ENCODE measurements around the gene SH3BGR.

Gene SH3BGR

DNA sequence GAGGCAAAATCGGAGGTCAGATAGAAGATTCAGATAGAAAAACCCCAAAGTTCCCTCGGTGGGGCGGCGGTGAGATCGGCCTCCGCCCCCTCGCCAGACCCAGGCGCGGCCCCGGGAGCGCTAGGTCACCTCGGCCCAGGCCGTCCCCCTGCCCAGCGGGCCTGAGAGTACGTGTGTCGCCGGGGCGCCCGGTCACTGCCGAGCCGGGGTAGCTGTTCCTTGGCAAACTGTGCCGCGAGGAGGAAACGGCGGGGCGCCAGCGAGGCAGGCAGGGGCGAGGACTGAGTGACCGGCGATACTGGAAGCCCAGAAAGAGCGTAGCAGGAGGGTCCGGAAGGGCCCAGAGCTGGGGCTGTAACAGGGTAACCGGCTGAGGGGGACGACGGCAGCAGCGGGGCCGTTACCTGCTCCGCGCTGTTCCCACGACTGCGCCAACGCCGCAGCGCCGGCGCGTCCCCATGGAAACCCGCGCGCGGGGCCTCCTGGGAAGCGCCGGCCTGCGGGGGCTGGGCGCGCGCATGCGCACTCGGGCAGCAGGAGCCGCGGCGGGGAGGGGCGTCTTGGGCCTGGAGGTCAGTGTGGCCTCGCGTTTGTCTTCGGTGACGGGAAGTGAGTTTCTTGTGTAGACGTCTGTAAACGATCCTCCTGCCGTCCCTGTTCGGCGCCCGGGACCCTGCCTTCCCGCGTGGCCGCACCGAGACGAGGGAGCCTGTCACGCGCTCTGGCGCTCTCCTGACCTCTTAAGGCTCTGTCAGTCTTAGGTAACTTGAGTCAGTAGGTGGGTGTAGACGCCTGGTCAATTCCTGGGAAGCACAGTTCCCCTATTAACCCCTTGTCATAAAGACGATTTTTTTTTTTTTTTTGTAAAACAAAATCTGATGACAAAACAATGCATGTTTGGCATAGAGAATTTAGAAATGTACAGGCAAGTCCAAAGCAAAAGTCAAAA, 6.2 kb upstream of the SH3BGR start, which contains the start of gene LCA5L:
LCA5L (minus strand) TSS at position 458 of the 949 bp plus-strand sequence. CDS start 17,285 bp downstream, outside the sequence.
- H3K27ac Mint-ChIP-seq (ENCODE audit: low read depth): peak within 1 kb of the TSS; percentile 93
- no peaks in the 10 kb centered on the region for H3K9me3 Mint-ChIP-seq
- peaks cover 11% of the 10 kb centered on the region for H3K4me1 Mint-ChIP-seq
- peaks cover 18% of the 10 kb centered on the region for H3K36me3 Mint-ChIP-seq (ENCODE audit: insufficient read depth)
- peak; percentile 90 for ATAC-seq (replicated peaks; ENCODE audit: extremely low read depth, poor library complexity, severe bottlenecking)
- H3K27me3 Mint-ChIP-seq: peaks cover 42% of the 10 kb centered on the region
- DNase-seq (ENCODE audit: low spot score in 2 of 2): peak; percentile 80 to 86
- peak within 1 kb of the TSS; percentile 84 for H3K4me3 Mint-ChIP-seq

DNA sequence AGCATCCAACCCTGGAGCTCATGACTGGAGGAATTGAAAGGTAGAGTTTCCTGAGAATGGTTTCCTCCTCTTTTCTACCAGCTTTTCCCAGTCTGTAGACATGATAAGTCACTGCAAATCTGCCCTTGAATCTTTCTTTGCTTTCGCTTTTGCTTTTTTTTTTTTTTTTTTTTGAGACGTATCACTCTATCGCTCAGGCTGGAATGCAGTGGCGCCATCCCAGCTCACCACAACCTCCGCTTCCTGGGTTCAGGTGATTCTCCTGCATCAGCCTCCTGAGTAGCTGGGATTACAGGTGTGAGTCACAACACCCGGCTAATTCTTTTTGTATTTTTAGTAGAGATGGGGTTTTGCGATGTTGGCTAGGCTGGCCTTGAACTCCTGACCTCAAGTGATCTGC, 4.5 kb upstream of the SH3BGR start:
- Mint-ChIP-seq H3K4me1 (peaks cover 11% of the 10 kb centered on the region), H3K9me3 (no peaks in the 10 kb centered on the region), H3K36me3 (ENCODE audit: insufficient read depth) (peaks cover 18% of the 10 kb centered on the region), H3K27ac (ENCODE audit: low read depth) (no peak overlapping the region), H3K27me3 (peaks cover 45% of the 10 kb centered on the region), H3K4me3 (no peak overlapping the region)
- DNase-seq (ENCODE audit: low spot score in 2 of 2) (no peak), ATAC-seq (replicated peaks; ENCODE audit: extremely low read depth, poor library complexity, severe bottlenecking) (no peak)

DNA sequence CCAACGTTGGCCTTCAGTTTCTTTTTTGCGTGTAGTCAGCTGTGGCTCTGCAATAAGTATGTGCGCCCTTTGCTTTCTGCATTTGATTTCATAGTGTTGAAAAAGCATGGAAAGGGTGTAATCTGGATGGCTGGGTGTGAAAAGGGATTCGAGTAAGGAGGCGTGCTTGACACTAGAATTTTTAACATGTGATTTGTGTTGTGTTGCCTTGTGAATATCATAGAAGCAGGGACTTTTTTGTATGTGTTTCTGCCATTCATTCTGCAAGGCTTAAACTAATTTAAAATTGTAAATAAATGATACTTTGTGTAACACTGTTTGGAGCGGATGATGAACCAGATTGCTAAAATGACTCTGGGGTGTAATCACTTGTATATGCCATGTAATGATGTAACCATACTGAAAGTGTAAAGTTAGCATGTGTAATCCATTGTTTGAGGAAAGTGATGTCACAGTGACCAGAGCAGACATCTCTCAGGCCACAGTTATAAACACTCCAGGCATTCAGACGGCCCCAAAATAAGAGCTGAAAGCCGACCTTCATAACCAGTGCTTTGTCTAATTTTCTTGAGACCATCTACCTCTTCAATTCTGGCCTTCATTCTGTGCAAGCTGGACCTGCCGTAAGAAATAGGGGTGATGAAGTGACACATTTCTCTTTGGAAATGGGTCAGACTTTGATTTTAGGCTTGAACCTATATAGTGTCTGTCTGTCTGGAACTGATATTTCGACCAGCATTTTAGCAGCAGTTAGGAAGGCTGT, 618 bp downstream of the SH3BGR start:
- no peaks in the 10 kb centered on the region for H3K4me1 Mint-ChIP-seq
- no peaks in the 10 kb centered on the region for H3K9me3 Mint-ChIP-seq
- ATAC-seq (replicated peaks; ENCODE audit: extremely low read depth, poor library complexity, severe bottlenecking) (no peak), DNase-seq (ENCODE audit: low spot score in 2 of 2) (no peak)
- H3K27ac Mint-ChIP-seq (ENCODE audit: low read depth): no peak overlapping the region
- H3K27me3 Mint-ChIP-seq: peaks cover 43% of the 10 kb centered on the region
- H3K36me3 Mint-ChIP-seq (ENCODE audit: insufficient read depth): no peaks in the 10 kb centered on the region
- H3K4me3 Mint-ChIP-seq: no peak overlapping the region

DNA sequence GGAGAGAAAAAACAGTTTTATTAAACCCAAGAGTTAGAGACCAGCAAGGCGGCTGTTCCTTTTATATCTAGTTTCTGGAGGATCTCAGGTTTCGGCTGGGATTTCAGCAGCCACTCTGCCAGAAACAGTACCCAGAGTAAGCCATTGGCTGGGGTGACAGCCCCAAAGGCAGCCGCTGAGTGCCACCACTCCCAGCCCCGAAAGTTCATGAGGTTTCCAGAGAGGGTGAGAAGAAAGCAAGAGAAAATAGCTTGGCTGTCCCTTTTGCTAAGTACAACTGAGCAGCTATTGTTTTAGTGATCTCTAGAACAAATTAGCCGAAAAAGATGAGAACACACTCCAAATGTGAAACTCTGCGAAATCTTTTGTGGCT, 1.2 kb downstream of the SH3BGR start:
- peaks cover 43% of the 10 kb centered on the region for H3K27me3 Mint-ChIP-seq

DNA sequence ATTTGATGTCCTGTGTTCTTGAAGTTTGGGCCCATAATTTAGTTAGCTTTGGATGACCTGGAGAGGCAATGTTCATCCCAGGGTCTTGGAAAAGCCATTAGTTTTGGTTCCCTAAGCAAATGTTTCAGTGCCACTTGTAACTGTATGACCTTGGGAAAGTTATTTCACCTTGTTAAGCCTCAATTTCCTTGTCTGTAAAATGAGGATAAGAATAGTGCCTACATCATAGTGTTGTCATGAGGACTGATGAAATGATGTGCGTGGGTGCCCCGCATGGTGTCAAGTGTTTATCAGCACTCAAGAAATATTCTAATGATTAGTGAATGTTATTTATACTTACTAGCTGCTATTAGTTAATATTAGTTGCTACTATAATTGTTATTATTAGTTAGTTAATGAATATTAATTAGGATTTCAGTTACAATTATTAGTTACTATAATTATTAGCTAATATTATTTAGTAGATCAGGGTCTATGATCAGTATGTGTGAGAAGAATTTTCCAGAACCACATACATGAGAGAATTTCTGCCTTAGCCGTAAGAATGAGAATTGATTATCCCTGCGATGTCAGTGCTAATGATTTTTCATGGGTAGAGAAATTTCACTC, 1.9 kb downstream of the SH3BGR start:
- ATAC-seq (replicated peaks; ENCODE audit: extremely low read depth, poor library complexity, severe bottlenecking) (no peak), DNase-seq (ENCODE audit: low spot score in 2 of 2) (no peak)
- H3K27me3 Mint-ChIP-seq: peaks cover 38% of the 10 kb centered on the region
- H3K4me1 Mint-ChIP-seq: no peaks in the 10 kb centered on the region
- no peak overlapping the region for H3K27ac Mint-ChIP-seq (ENCODE audit: low read depth)
- H3K9me3 Mint-ChIP-seq: no peaks in the 10 kb centered on the region
- H3K36me3 Mint-ChIP-seq (ENCODE audit: insufficient read depth): no peaks in the 10 kb centered on the region
- no peak overlapping the region for H3K4me3 Mint-ChIP-seq

More for the DNA sequence above, 1.2 kb downstream of the SH3BGR start:
- Mint-ChIP-seq H3K27ac (ENCODE audit: low read depth) (no peak overlapping the region), H3K4me1 (no peaks in the 10 kb centered on the region), H3K4me3 (no peak overlapping the region), H3K9me3 (no peaks in the 10 kb centered on the region), H3K36me3 (ENCODE audit: insufficient read depth) (no peaks in the 10 kb centered on the region)
- DNase-seq (ENCODE audit: low spot score in 2 of 2) (no peak), ATAC-seq (replicated peaks; ENCODE audit: extremely low read depth, poor library complexity, severe bottlenecking) (no peak)

DNA sequence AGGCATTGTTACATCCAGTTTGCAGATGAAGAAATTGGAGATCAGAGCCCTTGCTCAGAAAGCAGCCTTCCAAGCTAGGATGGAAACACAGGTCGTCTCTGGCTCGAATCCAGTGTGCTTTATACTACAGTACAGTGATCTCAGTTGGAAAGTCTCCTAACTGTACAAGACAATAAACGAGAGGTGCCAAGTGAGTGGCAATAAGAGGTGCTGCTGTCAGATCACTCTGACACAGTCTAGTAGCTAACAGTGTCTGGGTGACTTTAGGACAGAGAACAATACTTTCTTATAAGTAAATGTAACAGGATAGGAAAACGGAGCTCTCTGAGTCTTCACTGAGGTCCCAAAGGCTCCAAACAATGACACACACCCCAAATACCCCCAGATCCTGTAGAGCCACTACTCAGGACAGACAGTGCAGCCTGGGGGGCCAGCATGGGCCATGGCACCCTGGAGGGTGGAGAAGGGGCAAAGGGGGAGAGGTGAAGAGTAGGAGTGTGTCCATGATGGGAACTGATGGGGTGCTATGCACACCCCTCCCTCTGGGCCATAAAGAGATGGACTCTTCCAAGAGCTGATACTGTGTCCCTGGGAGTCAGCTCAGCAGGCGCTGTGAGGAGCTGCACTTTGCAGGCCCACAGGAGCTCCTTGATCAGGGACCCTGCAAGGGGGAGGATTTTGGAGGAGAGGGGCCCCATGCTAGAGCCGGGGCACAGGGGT, 3.3 kb downstream of the SH3BGR start:
- no peak overlapping the region for H3K27ac Mint-ChIP-seq (ENCODE audit: low read depth)
- ATAC-seq (replicated peaks; ENCODE audit: extremely low read depth, poor library complexity, severe bottlenecking) (no peak), DNase-seq (ENCODE audit: low spot score in 2 of 2) (no peak)
- no peak overlapping the region for H3K4me3 Mint-ChIP-seq
- no peaks in the 10 kb centered on the region for H3K4me1 Mint-ChIP-seq
- no peaks in the 10 kb centered on the region for H3K9me3 Mint-ChIP-seq
- peaks cover 24% of the 10 kb centered on the region for H3K27me3 Mint-ChIP-seq
- no peaks in the 10 kb centered on the region for H3K36me3 Mint-ChIP-seq (ENCODE audit: insufficient read depth)

DNA sequence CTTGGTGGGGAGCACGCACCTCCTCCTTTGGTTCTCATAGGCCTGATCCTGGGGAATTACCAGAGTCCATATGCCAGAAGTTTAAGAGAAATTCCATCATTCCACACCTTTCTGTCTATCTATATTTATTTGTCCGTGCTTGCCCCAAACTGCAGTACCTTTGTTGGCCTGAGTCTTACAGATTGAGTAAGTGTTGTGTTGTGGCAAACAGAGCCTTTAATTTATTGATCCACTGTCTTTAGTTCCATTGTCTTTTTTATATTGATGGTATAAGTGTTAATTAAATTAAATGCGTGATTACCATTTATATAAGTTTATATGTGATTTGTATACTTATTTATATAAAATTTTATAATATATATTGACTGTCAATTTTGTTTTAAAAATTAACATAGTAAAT, 4.9 kb downstream of the SH3BGR start:
- peaks cover 15% of the 10 kb centered on the region for H3K27me3 Mint-ChIP-seq
- ATAC-seq (replicated peaks; ENCODE audit: extremely low read depth, poor library complexity, severe bottlenecking) (no peak), DNase-seq (ENCODE audit: low spot score in 2 of 2) (no peak)
- no peaks in the 10 kb centered on the region for H3K9me3 Mint-ChIP-seq
- H3K4me1 Mint-ChIP-seq: no peaks in the 10 kb centered on the region
- no peak overlapping the region for H3K4me3 Mint-ChIP-seq
- H3K27ac Mint-ChIP-seq (ENCODE audit: low read depth): no peak overlapping the region
- no peaks in the 10 kb centered on the region for H3K36me3 Mint-ChIP-seq (ENCODE audit: insufficient read depth)

DNA sequence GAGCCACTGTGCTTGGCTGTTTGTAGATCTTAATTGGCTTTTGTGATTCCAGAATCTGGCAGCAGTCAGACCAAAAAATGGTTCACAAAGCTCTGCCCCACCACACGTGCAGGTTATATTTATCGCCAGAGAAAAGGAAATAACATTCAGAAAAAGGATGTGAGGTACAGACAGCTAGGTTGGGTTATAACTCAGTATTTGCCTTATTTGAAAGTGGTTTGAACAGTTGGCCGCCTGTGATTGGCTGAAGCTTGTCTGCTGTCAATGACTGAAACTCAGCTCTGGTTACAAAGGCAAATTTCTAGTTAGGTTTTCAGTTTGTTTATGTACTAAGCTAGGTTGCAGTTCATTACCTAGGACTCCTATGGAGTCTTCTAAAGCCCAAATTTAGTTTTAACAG, 9.6 kb downstream of the SH3BGR start:
- H3K9me3 Mint-ChIP-seq: no peaks in the 10 kb centered on the region
- no peak overlapping the region for H3K4me3 Mint-ChIP-seq
- DNase-seq (ENCODE audit: low spot score in 2 of 2) (no peak), ATAC-seq (replicated peaks; ENCODE audit: extremely low read depth, poor library complexity, severe bottlenecking) (no peak)
- H3K27me3 Mint-ChIP-seq: no peaks in the 10 kb centered on the region
- no peaks in the 10 kb centered on the region for H3K4me1 Mint-ChIP-seq
- H3K27ac Mint-ChIP-seq (ENCODE audit: low read depth): no peak overlapping the region
- no peaks in the 10 kb centered on the region for H3K36me3 Mint-ChIP-seq (ENCODE audit: insufficient read depth)

DNA sequence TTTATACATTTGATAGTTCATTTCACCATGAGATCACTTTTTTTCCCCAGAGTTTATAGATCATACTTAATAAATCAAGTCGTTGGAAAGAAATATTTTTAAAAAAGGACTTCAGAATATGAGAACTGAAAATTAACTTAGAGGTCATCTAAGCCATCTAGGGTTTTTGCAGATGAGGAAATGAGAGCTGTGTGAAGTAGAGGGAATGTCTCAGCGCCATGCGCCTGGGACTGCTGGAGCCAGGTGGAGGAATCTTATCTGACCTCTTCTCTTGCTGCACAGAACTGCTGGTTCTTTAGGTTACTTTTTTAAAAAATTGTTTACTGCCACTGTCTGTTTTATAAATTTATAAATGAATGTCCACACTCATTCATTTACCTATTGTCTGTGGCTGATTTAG, 11.5 kb downstream of the SH3BGR start:
- H3K27ac Mint-ChIP-seq (ENCODE audit: low read depth): no peak overlapping the region
- DNase-seq (ENCODE audit: low spot score in 2 of 2) (no peak), ATAC-seq (replicated peaks; ENCODE audit: extremely low read depth, poor library complexity, severe bottlenecking) (no peak)
- H3K9me3 Mint-ChIP-seq: no peaks in the 10 kb centered on the region
- no peak overlapping the region for H3K4me3 Mint-ChIP-seq
- H3K4me1 Mint-ChIP-seq: no peaks in the 10 kb centered on the region
- no peaks in the 10 kb centered on the region for H3K27me3 Mint-ChIP-seq
- no peaks in the 10 kb centered on the region for H3K36me3 Mint-ChIP-seq (ENCODE audit: insufficient read depth)

DNA sequence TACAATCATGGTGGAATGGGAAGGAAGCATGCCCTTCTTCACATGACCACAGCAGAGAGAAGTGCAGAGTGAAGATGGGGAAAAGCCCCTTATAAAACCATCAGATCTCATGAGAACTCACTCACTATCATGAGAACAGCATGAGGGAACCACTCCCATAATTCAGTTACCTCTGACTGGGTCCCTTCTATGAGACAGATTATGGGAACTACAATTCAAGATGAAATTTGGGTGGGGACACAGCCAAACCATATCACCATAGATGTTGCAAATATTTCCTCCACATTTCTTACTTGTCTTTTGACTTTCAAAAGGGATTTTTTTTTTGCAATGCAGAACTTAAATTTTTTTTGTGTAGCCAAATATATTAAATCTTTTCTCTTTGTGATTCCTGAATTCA, 14.8 kb downstream of the SH3BGR start:
- no peaks in the 10 kb centered on the region for H3K9me3 Mint-ChIP-seq
- ATAC-seq (replicated peaks; ENCODE audit: extremely low read depth, poor library complexity, severe bottlenecking): no peak
- no peaks in the 10 kb centered on the region for H3K36me3 Mint-ChIP-seq (ENCODE audit: insufficient read depth)
- DNase-seq (ENCODE audit: low spot score in 2 of 2): no peak
- H3K27me3 Mint-ChIP-seq: no peaks in the 10 kb centered on the region
- no peak overlapping the region for H3K4me3 Mint-ChIP-seq
- H3K27ac Mint-ChIP-seq (ENCODE audit: low read depth): no peak overlapping the region
- no peaks in the 10 kb centered on the region for H3K4me1 Mint-ChIP-seq

DNA sequence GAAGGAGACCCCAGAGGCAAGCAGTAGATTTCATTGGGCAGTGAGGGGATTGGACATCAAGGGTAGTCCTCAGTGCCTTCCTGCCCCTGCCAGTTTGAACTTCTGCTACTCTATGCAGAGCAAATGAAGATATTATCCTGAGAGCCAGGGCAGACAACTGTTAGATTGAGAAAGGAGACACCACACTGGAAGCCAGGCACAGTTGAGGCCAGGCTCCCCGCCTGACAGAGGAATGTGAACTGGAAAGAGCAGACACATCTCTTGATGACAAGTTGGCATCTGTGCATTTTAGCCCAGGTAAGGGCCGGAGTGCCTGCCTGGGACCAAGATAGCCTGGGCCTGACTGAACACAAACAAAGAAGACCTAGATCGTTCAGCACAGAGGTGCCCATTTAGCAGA, 16.0 kb downstream of the SH3BGR start:
- Mint-ChIP-seq H3K27me3 (no peaks in the 10 kb centered on the region), H3K36me3 (ENCODE audit: insufficient read depth) (no peaks in the 10 kb centered on the region), H3K4me3 (no peak overlapping the region), H3K9me3 (no peaks in the 10 kb centered on the region), H3K27ac (ENCODE audit: low read depth) (no peak overlapping the region), H3K4me1 (no peaks in the 10 kb centered on the region)
- DNase-seq (ENCODE audit: low spot score in 2 of 2) (no peak), ATAC-seq (replicated peaks; ENCODE audit: extremely low read depth, poor library complexity, severe bottlenecking) (no peak)

DNA sequence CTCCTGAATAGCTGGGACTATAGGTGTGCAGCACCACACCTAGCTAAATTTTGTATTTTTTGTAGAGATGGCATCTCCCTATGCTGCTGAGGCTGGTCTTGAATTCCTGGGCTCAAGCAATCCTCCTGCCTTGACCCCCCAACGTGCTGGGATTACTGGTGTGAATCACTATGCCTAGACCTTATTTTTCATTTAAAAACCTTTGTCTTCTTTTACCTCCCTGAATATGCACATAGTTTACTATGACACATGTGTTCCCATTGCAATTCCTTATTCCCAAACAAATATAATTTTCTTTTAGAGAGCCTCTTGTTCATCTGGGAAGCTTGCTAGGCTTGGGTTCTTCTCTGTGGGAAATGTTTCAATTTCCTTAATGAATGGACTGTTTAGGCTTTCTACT, 16.8 kb downstream of the SH3BGR start:
- Mint-ChIP-seq H3K4me1 (no peaks in the 10 kb centered on the region), H3K27me3 (no peaks in the 10 kb centered on the region), H3K4me3 (no peak overlapping the region), H3K9me3 (no peaks in the 10 kb centered on the region), H3K27ac (ENCODE audit: low read depth) (no peak overlapping the region), H3K36me3 (ENCODE audit: insufficient read depth) (no peaks in the 10 kb centered on the region)
- no peak for ATAC-seq (replicated peaks; ENCODE audit: extremely low read depth, poor library complexity, severe bottlenecking)
- DNase-seq (ENCODE audit: low spot score in 2 of 2): no peak

Measured in central memory CD8-positive, alpha-beta T cell (primary cell).